ENCODE measurements around the gene WNT10A. TPM values are rescaled to one million over a fixed set of nuclear protein-coding genes. Genes with fewer than 3 reads are reported as not detected.

WNT10A gene
- total and polyA plus RNA-seq, 2 donors (not counting 1 experiment from before 2014, with no cell fraction given), result 15.2 to 36.6 TPM

DNA sequence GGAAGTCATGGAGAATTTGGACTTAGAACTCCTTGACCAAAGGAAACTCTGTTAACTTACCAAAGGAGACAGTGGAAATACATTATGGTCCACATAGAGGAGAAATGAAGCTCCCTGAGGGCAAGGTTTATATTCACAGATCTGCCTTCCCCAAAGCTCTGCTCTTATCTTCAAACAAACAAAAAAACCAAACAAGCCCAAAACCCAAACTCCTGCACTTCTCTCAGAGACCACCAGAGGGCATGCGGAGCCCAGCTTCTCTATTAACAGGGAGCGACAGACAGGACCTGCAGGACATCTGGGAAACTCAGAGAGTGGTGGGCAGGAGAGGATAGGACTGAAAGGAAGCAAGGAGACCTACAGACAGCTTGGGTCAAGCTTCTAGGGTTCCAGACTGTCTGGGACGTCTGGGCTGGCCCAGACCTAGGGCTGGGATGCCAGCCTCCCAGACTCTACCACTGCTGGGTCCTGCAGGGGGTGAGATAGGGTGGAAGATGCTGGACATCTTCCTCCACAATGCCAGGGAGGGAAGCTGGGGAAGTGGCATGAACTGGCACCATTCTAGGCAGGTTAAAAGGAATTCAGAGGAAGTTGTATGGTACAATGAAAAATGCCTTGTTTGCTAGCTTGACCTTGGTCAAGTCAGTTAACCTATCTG, 4.0 kb upstream of the WNT10A start:
- CTCF ChIA-PET, result interaction anchor here (0.8 to 23.0 kb wide), 32 partner anchors 9 to 603 kb away, joined by 3 to 1627 read pairs (median 6); partner anchors contain the start of genes BCS1L, CDK5R2, TTLL4 and ZNF142
- Histone ChIP-seq H3K9me3 (ENCODE audit: control extremely low read depth in 1 of 3, control insufficient read depth in 2 of 3, insufficient read depth in 1 of 3, low read length in 2 of 3) (no peaks in the 10 kb centered on the region), H4K20me1 (ENCODE audit: control insufficient read depth, insufficient read depth, low read length, poor library complexity, severe bottlenecking) (no peaks in the 10 kb centered on the region), H3K79me2 (ENCODE audit: control insufficient read depth, insufficient read depth, low read length) (peaks cover 2% of the 10 kb centered on the region), H3K4me1 (ENCODE audit: control insufficient read depth in 2 of 2, insufficient read depth in 2 of 2, low read length in 2 of 2) (peaks cover 54 to 70% of the 10 kb centered on the region in 2 donors), H3K27me3 (replicated peaks in 1 of 4; ENCODE audit: control extremely low read depth in 1 of 4, control insufficient read depth in 3 of 4, insufficient read depth in 4 of 4, low read length in 3 of 4) (peaks cover 0 to 40% (median 17%) of the 10 kb centered on the region in 4 experiments), H3K9ac (ENCODE audit: low read length) (no peak overlapping the region), H3K27ac (ENCODE audit: low read length in 2 of 2) (no peak overlapping the region), H3K4me2 (replicated peaks; ENCODE audit: low read depth, low read length, poor library complexity, severe bottlenecking) (peak overlapping the region; percentile 24), H2AFZ (ENCODE audit: insufficient read depth, low read depth, low read length, poor library complexity, severe bottlenecking) (no peak overlapping the region), H3K36me3 (replicated peaks in 1 of 2; ENCODE audit: control extremely low read depth in 1 of 2, control insufficient read depth in 1 of 2, extremely low read depth in 1 of 2, insufficient read depth in 2 of 2, low read length in 1 of 2) (no peaks in the 10 kb centered on the region), H3K4me3 (ENCODE audit: control extremely low read depth in 1 of 5, extremely low read depth in 1 of 5, insufficient read depth in 1 of 5, low read depth in 2 of 5, low read length in 4 of 5) (no peak overlapping the region)
- POLR2A ChIA-PET, result interaction anchor here (1.4 to 15.0 kb wide), 2 partner anchors 10 to 19 kb away, joined by 3 to 490 read pairs; no protein-coding TSS in a partner anchor
- WGBS (ENCODE audit: insufficient coverage), result 0% methylated on average over 1 of the region's 3 CpGs
- Mint-ChIP-seq H3K27me3 (peaks cover 19% of the 10 kb centered on the region), H3K4me3 (peak overlapping the region; percentile 2), H3K4me1 (peaks cover 59% of the 10 kb centered on the region), H3K9me3 (ENCODE audit: insufficient read depth) (no peaks in the 10 kb centered on the region), H3K27ac (peak overlapping the region; percentile 23)
- intact Hi-C loops (cut with micrococcal nuclease), result loop anchor here (1.0 to 10.0 kb wide), 4 partner anchors 22 to 162 kb away; partner anchors contain the start of gene TTLL4
- no peak for ATAC-seq (ENCODE audit: low read depth)
- TF ChIP-seq EZH2 (IDR thresholded peaks at IDR 0.05; ENCODE audit: borderline replicate concordance, insufficient read depth, low read depth, low read length, poor library complexity, severe bottlenecking), result no peak
- TF ChIP-seq, protein P1, sequence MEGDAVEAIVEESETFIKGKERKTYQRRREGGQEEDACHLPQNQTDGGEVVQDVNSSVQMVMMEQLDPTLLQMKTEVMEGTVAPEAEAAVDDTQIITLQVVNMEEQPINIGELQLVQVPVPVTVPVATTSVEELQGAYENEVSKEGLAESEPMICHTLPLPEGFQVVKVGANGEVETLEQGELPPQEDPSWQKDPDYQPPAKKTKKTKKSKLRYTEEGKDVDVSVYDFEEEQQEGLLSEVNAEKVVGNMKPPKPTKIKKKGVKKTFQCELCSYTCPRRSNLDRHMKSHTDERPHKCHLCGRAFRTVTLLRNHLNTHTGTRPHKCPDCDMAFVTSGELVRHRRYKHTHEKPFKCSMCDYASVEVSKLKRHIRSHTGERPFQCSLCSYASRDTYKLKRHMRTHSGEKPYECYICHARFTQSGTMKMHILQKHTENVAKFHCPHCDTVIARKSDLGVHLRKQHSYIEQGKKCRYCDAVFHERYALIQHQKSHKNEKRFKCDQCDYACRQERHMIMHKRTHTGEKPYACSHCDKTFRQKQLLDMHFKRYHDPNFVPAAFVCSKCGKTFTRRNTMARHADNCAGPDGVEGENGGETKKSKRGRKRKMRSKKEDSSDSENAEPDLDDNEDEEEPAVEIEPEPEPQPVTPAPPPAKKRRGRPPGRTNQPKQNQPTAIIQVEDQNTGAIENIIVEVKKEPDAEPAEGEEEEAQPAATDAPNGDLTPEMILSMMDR (IDR thresholded peaks at IDR 0.05), result peak; percentile 94
- peak; percentile 87 for DNase-seq

DNA sequence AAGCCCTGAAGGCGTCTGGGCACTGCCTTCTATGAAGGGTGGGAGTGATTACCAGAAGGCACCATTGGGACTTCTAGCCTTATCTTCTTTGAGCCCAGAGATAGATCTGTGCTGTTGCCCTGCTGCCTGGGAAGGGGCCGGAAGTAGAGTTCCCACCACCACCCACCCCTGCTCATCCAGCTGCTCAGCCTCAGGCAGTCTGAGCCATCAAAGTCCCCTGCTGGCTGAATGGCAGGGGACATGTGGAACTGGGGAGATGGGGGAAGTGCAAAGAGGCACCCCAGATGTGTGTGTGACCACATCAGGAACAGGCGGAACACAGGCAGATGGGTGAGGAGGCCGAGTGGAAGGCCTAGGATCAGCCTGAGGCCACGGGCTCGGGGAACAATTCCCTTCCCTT, 3.3 kb upstream of the WNT10A start:
- Histone ChIP-seq H3K9me3 (ENCODE audit: control extremely low read depth in 1 of 3, control insufficient read depth in 2 of 3, insufficient read depth in 1 of 3, low read length in 2 of 3) (no peaks in the 10 kb centered on the region), H3K27me3 (replicated peaks in 1 of 4; ENCODE audit: control extremely low read depth in 1 of 4, control insufficient read depth in 3 of 4, insufficient read depth in 4 of 4, low read length in 3 of 4) (peaks cover 0 to 34% (median 14%) of the 10 kb centered on the region in 4 experiments), H3K4me1 (ENCODE audit: control insufficient read depth in 2 of 2, insufficient read depth in 2 of 2, low read length in 2 of 2) (peaks cover 54 to 70% of the 10 kb centered on the region in 2 donors), H3K79me2 (ENCODE audit: control insufficient read depth, insufficient read depth, low read length) (peaks cover 2% of the 10 kb centered on the region), H3K4me3 (ENCODE audit: control extremely low read depth in 1 of 5, extremely low read depth in 1 of 5, insufficient read depth in 1 of 5, low read depth in 2 of 5, low read length in 4 of 5) (no peak overlapping the region), H3K36me3 (replicated peaks in 1 of 2; ENCODE audit: control extremely low read depth in 1 of 2, control insufficient read depth in 1 of 2, extremely low read depth in 1 of 2, insufficient read depth in 2 of 2, low read length in 1 of 2) (no peaks in the 10 kb centered on the region), H2AFZ (ENCODE audit: insufficient read depth, low read depth, low read length, poor library complexity, severe bottlenecking) (no peak overlapping the region), H3K9ac (ENCODE audit: low read length) (no peak overlapping the region), H4K20me1 (ENCODE audit: control insufficient read depth, insufficient read depth, low read length, poor library complexity, severe bottlenecking) (no peaks in the 10 kb centered on the region), H3K4me2 (replicated peaks; ENCODE audit: low read depth, low read length, poor library complexity, severe bottlenecking) (peak overlapping the region; percentile 24), H3K27ac (ENCODE audit: low read length in 2 of 2) (no peak overlapping the region)
- no peak overlapping the region for H3K4me3 Mint-ChIP-seq
- H3K27ac Mint-ChIP-seq, result no peak overlapping the region
- ChIA-PET CTCF (interaction anchor here (1.1 to 23.0 kb wide), 16 partner anchors 9 to 604 kb away, joined by 4 to 1627 read pairs (median 7); partner anchors contain the start of genes BCS1L, TTLL4 and ZNF142), POLR2A (interaction anchor here (1.4 to 15.0 kb wide), 2 partner anchors 9 to 18 kb away, joined by 3 to 490 read pairs; no protein-coding TSS in a partner anchor)
- H3K4me1 Mint-ChIP-seq, result peaks cover 59% of the 10 kb centered on the region
- TF ChIP-seq, protein P1 (IDR thresholded peaks at IDR 0.05), result no peak
- no peak for TF ChIP-seq EZH2 (IDR thresholded peaks at IDR 0.05; ENCODE audit: borderline replicate concordance, insufficient read depth, low read depth, low read length, poor library complexity, severe bottlenecking)
- 66% methylated on average over 3 of the region's 6 CpGs for WGBS (ENCODE audit: insufficient coverage)
- DNase-seq (peak; percentile 39), ATAC-seq (ENCODE audit: low read depth) (no peak)
- H3K27me3 Mint-ChIP-seq, result peaks cover 13% of the 10 kb centered on the region
- H3K9me3 Mint-ChIP-seq (ENCODE audit: insufficient read depth), result no peaks in the 10 kb centered on the region
- intact Hi-C loops (cut with micrococcal nuclease), result loop anchor here (5.0 to 10.0 kb wide), 2 partner anchors 105 to 163 kb away; partner anchors contain the start of gene TTLL4
